Gastroesophageal sphincter (tissue), 4 donors: Measurements from ENCODE around the gene KLK3. TPM values are rescaled to one million over a fixed set of nuclear protein-coding genes. Genes with fewer than 3 reads are reported as not detected.

ENCODE experiments used
- ATAC-seq: fragments of 150-250 bp; one replicate; pipeline ENCODE4 v1.9.1; 2016; ENCODE audit warnings: mild to moderate bottlenecking, moderate library complexity
- H3K27ac ChIP-seq, 4 donors: fragments of 200-600 bp; sonication (generic) in 3 of 4; 1 replicate in 3 of 4; 2 replicates in 1 of 4; pipeline ENCODE4 v1.5.1; 2016 to 2019
- H3K27me3 ChIP-seq: fragments of 200-600 bp; sonication (generic); one replicate; pipeline ENCODE4 v1.5.1; 2019
- H3K36me3 ChIP-seq, 2 donors: fragments of 200-600 bp; sonication (generic); one replicate each; pipeline ENCODE4 v1.5.1; 2019; ENCODE audit warnings: control low read depth in 1 of 2
- H3K4me1 ChIP-seq, 3 donors: fragments of 200-600 bp; sonication (generic); 1 replicate in 2 of 3; 2 replicates in 1 of 3; pipeline ENCODE4 v1.5.1; 2016 to 2019; ENCODE audit warnings: control low read depth in 2 of 3
- H3K4me3 ChIP-seq, 2 donors: fragments of 200-600 bp; sonication (generic); one replicate each; pipeline ENCODE4 v1.5.1; 2019; ENCODE audit warnings: mild to moderate bottlenecking in 1 of 2, moderate library complexity in 1 of 2
- H3K9me3 ChIP-seq, 3 donors: fragments of 200-600 bp; sonication (generic); one replicate each; pipeline ENCODE4 v1.5.1; 2017 to 2019; ENCODE audit warnings: control low read depth in 2 of 3
- CTCF ChIP-seq, 4 experiments: fragments of 200-600 bp in 2 of 4; fragments of 450-650 bp in 2 of 4; sonication (generic) in 1 of 4; IDR thresholded peaks; one replicate each; pipeline ENCODE4 v1.5.1; 2017 to 2019; ENCODE audit warnings: antibody characterized with exemption in 4 of 4, mild to moderate bottlenecking in 2 of 4, moderate library complexity in 2 of 4
- EP300 ChIP-seq: sonication (generic); formaldehyde crosslinking; IDR thresholded peaks from one replicate; pipeline ENCODE4 v1.6.1; 2017; ENCODE audit warnings: antibody characterized with exemption, mild to moderate bottlenecking
- POLR2A ChIP-seq, 2 donors: fragments of 450-650 bp; IDR thresholded peaks; one replicate each; pipeline ENCODE4 v1.6.1; 2017; ENCODE audit warnings: antibody characterized with exemption in 2 of 2, mild to moderate bottlenecking in 2 of 2, moderate library complexity in 1 of 2
- POLR2AphosphoS5 ChIP-seq: sonication (generic); formaldehyde crosslinking; IDR thresholded peaks from one replicate; pipeline ENCODE4 v1.6.1; 2017; ENCODE audit warnings: antibody characterized with exemption
- WGBS, 2 donors: methylation state at CpG; one replicate each; pipeline ENCODE4 v1.1.5; 2018; ENCODE audit warnings: low coverage in 1 of 2; 5-methylcytosine and 5-hydroxymethylcytosine counted together
- total RNA-seq, 4 donors: library from RNA; depleted of rRNA; stranded (reverse); fragments of >200 nt; gene quantifications; one replicate each; pipeline ENCODE4 v1.1.0, GENCODE V29; 2016

Gene KLK3
- total RNA-seq, 4 donors from 2014 or later, result not detected

- 100% methylated on average over 2 of the region's 4 CpGs; no CpG with 5 or more reads in 1 of the 2 donors for WGBS, 2 donors
- Histone ChIP-seq H3K4me3 (no peak overlapping the region), H3K36me3 (no peaks in the 10 kb centered on the region), H3K4me1 (no peaks in the 10 kb centered on the region), H3K27ac (no peak overlapping the region), H3K9me3 (no peaks in the 10 kb centered on the region), H3K27me3 (peaks cover 88% of the 10 kb centered on the region)
- no peak for ATAC-seq
- TF ChIP-seq EP300 (no peak), CTCF (IDR thresholded peaks at IDR 0.05) (no peak), POLR2AphosphoS5 (no peak), POLR2A (IDR thresholded peaks at IDR 0.05) (no peak)
These were observed 5.1 kb downstream of the KLK3 start for GRCh38 chr19:50859849-50860248.

GRCh38 chr19:50861010-50861409 lies 6.3 kb downstream of the KLK3 start:
- H3K27me3 ChIP-seq, result peaks cover 81% of the 10 kb centered on the region
- no peak for ATAC-seq
- 20 to 40% methylated on average over 2 of the region's 5 CpGs for WGBS, 2 donors

GRCh38 chr19:50861496-50862286 lies 7.0 kb downstream of the KLK3 start:
- peaks cover 81% of the 10 kb centered on the region for H3K27me3 ChIP-seq
- no peak for TF ChIP-seq POLR2A (IDR thresholded peaks at IDR 0.05)
- TF ChIP-seq POLR2AphosphoS5, result no peak
- no peak for TF ChIP-seq EP300
- no peak for TF ChIP-seq CTCF (IDR thresholded peaks at IDR 0.05)
- H3K9me3 ChIP-seq, result no peaks in the 10 kb centered on the region
- no peak overlapping the region for H3K4me3 ChIP-seq
- 67 to 68% methylated on average over 5 to 7 of the region's 7 CpGs for WGBS, 2 donors
- no peaks in the 10 kb centered on the region for H3K4me1 ChIP-seq
- no peaks in the 10 kb centered on the region for H3K36me3 ChIP-seq
- H3K27ac ChIP-seq, result no peak overlapping the region
- no peak for ATAC-seq

More at GRCh38 chr19:50861010-50861409, 6.3 kb downstream of the KLK3 start:
- no peak for TF ChIP-seq CTCF (IDR thresholded peaks at IDR 0.05)
- no peak for TF ChIP-seq POLR2A (IDR thresholded peaks at IDR 0.05)
- TF ChIP-seq POLR2AphosphoS5, result no peak
- no peak for TF ChIP-seq EP300
- Histone ChIP-seq H3K4me1 (no peaks in the 10 kb centered on the region), H3K27ac (no peak overlapping the region), H3K9me3 (no peaks in the 10 kb centered on the region), H3K4me3 (no peak overlapping the region), H3K36me3 (no peaks in the 10 kb centered on the region)

GRCh38 chr19:50869479-50869878 lies 14.8 kb downstream of the KLK3 start:
- Histone ChIP-seq H3K4me1 (no peaks in the 10 kb centered on the region), H3K4me3 (no peak overlapping the region), H3K27me3 (peaks cover 88% of the 10 kb centered on the region), H3K36me3 (no peaks in the 10 kb centered on the region), H3K9me3 (no peaks in the 10 kb centered on the region), H3K27ac (no peak overlapping the region)
- TF ChIP-seq POLR2AphosphoS5 (no peak), EP300 (no peak), POLR2A (IDR thresholded peaks at IDR 0.05) (no peak), CTCF (IDR thresholded peaks at IDR 0.05) (no peak)
- no peak for ATAC-seq
- 76 to 85% methylated on average over 4 of the region's 4 CpGs for whole genome bisulfite sequencing, 2 donors

- Histone ChIP-seq H3K27me3 (peaks cover 93% of the 10 kb centered on the region), H3K4me1 (no peaks in the 10 kb centered on the region), H3K27ac (no peak overlapping the region), H3K36me3 (no peaks in the 10 kb centered on the region), H3K4me3 (no peak overlapping the region), H3K9me3 (no peaks in the 10 kb centered on the region)
- no peak for TF ChIP-seq EP300
- TF ChIP-seq POLR2A (IDR thresholded peaks at IDR 0.05), result no peak
- no peak for TF ChIP-seq CTCF (IDR thresholded peaks at IDR 0.05)
- no peak for TF ChIP-seq POLR2AphosphoS5
- 53 to 71% methylated on average over 3 to 12 of the region's 26 CpGs for WGBS, 2 donors
- ATAC-seq, result no peak
These were observed 15.8 kb downstream of the KLK3 start for GRCh38 chr19:50870417-50871089.
